Spinal cord (tissue), 10 donors: Measurements from ENCODE around the gene MCRIP2. TPM values are rescaled to one million over a fixed set of nuclear protein-coding genes. Genes with fewer than 3 reads are reported as not detected.

Experiments used
- DNase-seq, 6 donors: peaks; one replicate each; pipeline versions ENCODE4 v3.0.0 to v3.0.0-alpha.2; 2013 to 2015; ENCODE audit warnings: low spot score in 6 of 6, low read depth in 4 of 6
- H3K27ac ChIP-seq: one replicate; pipeline ENCODE4 v1.5.1; 2013; ENCODE audit warnings: low read depth, low read length, control low read depth
- H3K27me3 ChIP-seq: one replicate; pipeline ENCODE4 v1.6.1; 2013; ENCODE audit warnings: low read length; ENCODE audit not compliant: control insufficient read depth, insufficient read depth
- H3K36me3 ChIP-seq: one replicate; pipeline ENCODE4 v1.6.1; 2013; ENCODE audit warnings: low read length; ENCODE audit not compliant: control insufficient read depth, insufficient read depth
- H3K4me1 ChIP-seq: one replicate; pipeline ENCODE4 v1.6.1; 2013; ENCODE audit warnings: low read length; ENCODE audit not compliant: control insufficient read depth, insufficient read depth
- H3K4me3 ChIP-seq: one replicate; pipeline ENCODE4 v1.5.1; 2013; ENCODE audit warnings: low read depth, low read length, control low read depth
- H3K9me3 ChIP-seq: one replicate; pipeline ENCODE4 v1.6.1; 2013; ENCODE audit warnings: low read length; ENCODE audit not compliant: control insufficient read depth, insufficient read depth
- WGBS: methylation state at CpG from one replicate; pipeline ENCODE4 v1.1.5; 2013; ENCODE audit warnings: missing lambda C conversion rate; ENCODE audit not compliant: insufficient coverage; 5-methylcytosine and 5-hydroxymethylcytosine counted together
- polyA plus RNA-seq, 2 donors: library from polyadenylated mRNA; unstranded; fragments of 120-200 nt; gene quantifications; one replicate each; pipeline ENCODE4 v1.2.1, GENCODE V29; 2013; ENCODE audit not compliant: insufficient read length in 2 of 2
- total RNA-seq, 2 donors: library from RNA; depleted of rRNA in 1 of 2; stranded (reverse); fragments of 120-200 nt in 1 of 2; fragments of >200 nt in 1 of 2; gene quantifications; one replicate each; pipeline versions ENCODE4 v1.2.3 to v1.2.4, GENCODE V29; 2013 to 2014
- donor health status: healthy.

MCRIP2 gene
- total and polyA plus RNA-seq, 4 donors, result 9.1 to 38.7 (median 31.4) TPM

GRCh38 chr16:615122-615521, 26.5 kb upstream of the MCRIP2 start:
- Histone ChIP-seq H3K27ac (no peak overlapping the region), H3K9me3 (no peaks in the 10 kb centered on the region), H3K4me3 (no peak overlapping the region), H3K36me3 (peaks cover 46% of the 10 kb centered on the region), H3K4me1 (peaks cover 11% of the 10 kb centered on the region), H3K27me3 (no peaks in the 10 kb centered on the region)
- no peak for DNase-seq
- 91% methylated on average over 13 of the region's 13 CpGs for WGBS

- H3K27ac ChIP-seq, result no peak overlapping the region
- peaks cover 11% of the 10 kb centered on the region for H3K4me1 ChIP-seq
- no peaks in the 10 kb centered on the region for H3K27me3 ChIP-seq
- H3K4me3 ChIP-seq, result no peak overlapping the region
- no peak for DNase-seq
- H3K36me3 ChIP-seq, result peaks cover 47% of the 10 kb centered on the region
- WGBS, result 97% methylated on average over 37 of the region's 39 CpGs
- H3K9me3 ChIP-seq, result no peaks in the 10 kb centered on the region
Observed at GRCh38 chr16:616733-617586, 24.7 kb upstream of the MCRIP2 start.

GRCh38 chr16:617855-618254, 23.8 kb upstream of the MCRIP2 start:
- H3K4me3 ChIP-seq, result no peak overlapping the region
- no peaks in the 10 kb centered on the region for H3K27me3 ChIP-seq
- peaks cover 16% of the 10 kb centered on the region for H3K4me1 ChIP-seq
- H3K36me3 ChIP-seq, result peaks cover 51% of the 10 kb centered on the region
- WGBS, result 91% methylated on average over 15 of the region's 16 CpGs
- DNase-seq, result no peak
- no peaks in the 10 kb centered on the region for H3K9me3 ChIP-seq
- H3K27ac ChIP-seq, result no peak overlapping the region

GRCh38 chr16:619476-620100, 22.0 kb upstream of the MCRIP2 start:
- no peaks in the 10 kb centered on the region for H3K9me3 ChIP-seq
- H3K4me3 ChIP-seq, result no peak overlapping the region
- no peaks in the 10 kb centered on the region for H3K27me3 ChIP-seq
- peaks cover 16% of the 10 kb centered on the region for H3K4me1 ChIP-seq
- peaks cover 46% of the 10 kb centered on the region for H3K36me3 ChIP-seq
- H3K27ac ChIP-seq, result no peak overlapping the region
- DNase-seq, result no peak
- WGBS, result 94% methylated on average over 20 of the region's 20 CpGs

- Histone ChIP-seq H3K27ac (no peak overlapping the region), H3K27me3 (no peaks in the 10 kb centered on the region), H3K9me3 (no peaks in the 10 kb centered on the region), H3K4me3 (no peak overlapping the region), H3K36me3 (peaks cover 54% of the 10 kb centered on the region), H3K4me1 (peaks cover 19% of the 10 kb centered on the region)
- 79% methylated on average over 26 of the region's 41 CpGs for WGBS
- DNase-seq, result no peak
Observed at GRCh38 chr16:620700-621525, 20.7 kb upstream of the MCRIP2 start.

GRCh38 chr16:621526-622105, 20.0 kb upstream of the MCRIP2 start:
- Histone ChIP-seq H3K36me3 (peaks cover 60% of the 10 kb centered on the region), H3K27me3 (no peaks in the 10 kb centered on the region), H3K27ac (no peak overlapping the region), H3K4me3 (no peak overlapping the region), H3K9me3 (no peaks in the 10 kb centered on the region), H3K4me1 (peaks cover 19% of the 10 kb centered on the region)
- WGBS, result 72% methylated on average over 21 of the region's 21 CpGs
- no peak for DNase-seq

GRCh38 chr16:622920-623280, 18.7 kb upstream of the MCRIP2 start:
- no peak overlapping the region for H3K27ac ChIP-seq
- H3K4me1 ChIP-seq, result peaks cover 19% of the 10 kb centered on the region
- H3K27me3 ChIP-seq, result no peaks in the 10 kb centered on the region
- H3K9me3 ChIP-seq, result no peaks in the 10 kb centered on the region
- H3K36me3 ChIP-seq, result peaks cover 60% of the 10 kb centered on the region
- DNase-seq, result no peak
- no peak overlapping the region for H3K4me3 ChIP-seq
- 90% methylated on average over 12 of the region's 17 CpGs for WGBS

- no peak overlapping the region for H3K27ac ChIP-seq
- DNase-seq, result peak in 1 of 6 donors; percentile 50
- 67% methylated on average over 10 of the region's 10 CpGs for WGBS
- peaks cover 66% of the 10 kb centered on the region for H3K36me3 ChIP-seq
- peaks cover 30% of the 10 kb centered on the region for H3K4me1 ChIP-seq
- H3K4me3 ChIP-seq, result no peak overlapping the region
- H3K9me3 ChIP-seq, result no peaks in the 10 kb centered on the region
- no peaks in the 10 kb centered on the region for H3K27me3 ChIP-seq
Observed at GRCh38 chr16:624526-625070, 17.0 kb upstream of the MCRIP2 start.
